ENCODE measurements around the gene SREBF1.

SREBF1 gene

DNA sequence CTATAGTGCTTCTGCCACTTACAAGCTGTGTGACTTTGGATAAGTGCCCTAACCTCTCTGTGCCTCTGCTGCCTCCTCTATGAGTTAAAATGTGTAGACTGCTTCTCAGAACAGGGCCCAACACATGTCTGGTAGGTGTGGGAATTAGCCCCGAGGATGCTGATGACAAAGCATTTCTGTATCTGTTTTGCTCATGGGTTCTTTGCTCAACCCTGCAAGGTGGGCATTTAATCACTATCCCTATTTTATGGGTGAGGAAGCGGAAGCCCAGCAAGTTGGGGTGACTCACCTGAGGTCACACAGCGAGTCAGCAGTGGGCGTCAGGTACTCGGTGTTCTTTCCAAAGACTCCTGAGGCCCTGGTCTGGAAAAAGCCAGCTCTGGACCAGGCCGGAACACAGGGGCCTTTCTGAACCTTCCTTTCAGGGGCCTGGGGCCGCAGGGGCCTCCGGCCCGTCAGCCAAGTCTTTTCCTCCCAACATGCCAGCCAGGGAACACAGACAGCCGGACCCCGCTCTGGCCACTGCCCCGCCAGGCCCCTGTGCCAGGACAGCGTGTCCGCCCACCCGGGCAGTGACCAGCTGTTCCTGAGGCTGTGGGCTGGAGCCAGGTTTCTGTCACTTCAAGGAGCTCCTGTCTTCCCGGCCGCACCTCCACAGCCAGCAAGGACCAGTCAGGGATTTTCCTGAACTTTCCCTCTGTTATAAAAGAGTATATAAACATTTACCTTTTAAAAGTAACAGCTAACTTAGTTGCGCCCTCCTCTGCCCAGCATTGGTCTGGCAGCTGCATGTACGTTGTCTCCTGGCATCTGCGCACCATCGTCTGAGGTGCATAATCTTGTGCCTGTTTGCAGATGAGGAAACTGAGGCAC is 62.5 kb downstream of the SREBF1 start:
- no peak for DNase-seq

DNA sequence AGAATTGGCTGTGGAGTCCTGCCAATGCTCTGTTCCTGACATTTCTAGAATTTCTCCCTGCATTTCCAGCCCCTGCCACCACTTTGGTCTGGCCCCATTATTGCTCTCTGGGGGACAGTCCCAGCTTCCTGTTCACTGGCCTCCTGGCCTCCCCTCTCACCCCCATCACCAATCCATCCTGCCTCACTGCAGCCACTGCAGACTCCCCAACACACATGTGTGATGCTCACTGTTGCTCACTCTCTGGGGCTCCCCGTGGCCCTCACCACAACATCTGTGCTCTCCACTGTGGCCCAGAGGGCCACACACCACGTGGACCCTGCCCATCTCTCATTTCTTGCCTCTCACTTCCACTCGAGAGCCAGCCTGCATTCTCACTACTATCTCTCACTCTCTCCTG is 64.6 kb downstream of the SREBF1 start:
- DNase-seq: no peak

DNA sequence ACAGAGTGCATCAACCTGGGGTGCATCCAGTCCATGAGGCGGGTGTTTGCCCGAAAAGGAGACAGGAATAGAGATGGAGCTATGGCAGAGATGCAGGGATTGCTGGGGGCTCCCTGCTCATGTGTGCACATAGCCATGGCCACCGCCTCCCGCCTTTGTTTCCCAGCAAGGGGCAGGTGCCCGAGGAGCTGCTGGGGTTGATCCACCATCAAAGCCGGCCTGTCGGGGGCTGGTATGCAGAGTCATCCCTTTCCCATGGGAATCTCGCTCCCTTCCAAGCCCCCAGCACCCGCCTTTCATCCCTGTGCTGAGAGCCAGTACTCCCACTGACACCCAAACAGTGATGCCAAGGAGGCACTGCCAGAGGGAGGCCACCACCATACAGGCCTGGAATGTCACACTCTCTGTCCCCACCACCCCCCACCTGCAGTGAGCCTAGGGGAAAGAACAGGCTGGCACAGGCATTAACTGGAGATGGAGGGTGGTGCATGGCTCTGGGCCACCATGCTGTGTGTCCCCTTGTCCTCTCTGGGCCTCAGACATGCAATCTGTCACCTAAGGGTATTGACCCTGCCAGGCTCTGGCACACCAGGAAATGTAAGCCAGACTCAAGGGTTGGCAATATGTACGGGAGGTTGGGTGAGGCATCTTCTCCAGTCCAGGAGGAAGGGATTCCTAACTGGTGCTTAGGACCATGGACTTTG is 65.1 kb downstream of the SREBF1 start:
- no peak for DNase-seq

DNA sequence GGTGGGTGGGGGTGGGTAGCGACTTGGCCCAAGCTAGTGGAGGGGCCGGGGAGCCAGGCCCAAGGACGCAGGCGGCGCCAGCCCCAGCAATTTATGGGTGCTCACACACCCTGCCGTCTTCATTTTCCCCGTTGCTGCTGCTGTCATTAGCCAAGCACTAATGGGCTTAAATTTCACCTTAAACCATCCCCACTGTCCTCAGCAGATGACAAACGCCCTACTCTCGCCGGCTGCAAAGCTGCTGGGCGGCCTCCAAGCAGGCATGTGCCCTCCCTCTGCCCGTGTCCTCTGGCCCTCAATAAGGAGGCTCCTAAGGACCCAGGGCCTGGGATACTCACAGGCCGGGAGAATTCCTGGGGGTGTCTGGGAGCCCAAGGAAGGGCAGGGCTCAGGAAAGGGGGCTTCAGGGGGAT is 66.1 kb downstream of the SREBF1 start:
- no peak for DNase-seq

DNA sequence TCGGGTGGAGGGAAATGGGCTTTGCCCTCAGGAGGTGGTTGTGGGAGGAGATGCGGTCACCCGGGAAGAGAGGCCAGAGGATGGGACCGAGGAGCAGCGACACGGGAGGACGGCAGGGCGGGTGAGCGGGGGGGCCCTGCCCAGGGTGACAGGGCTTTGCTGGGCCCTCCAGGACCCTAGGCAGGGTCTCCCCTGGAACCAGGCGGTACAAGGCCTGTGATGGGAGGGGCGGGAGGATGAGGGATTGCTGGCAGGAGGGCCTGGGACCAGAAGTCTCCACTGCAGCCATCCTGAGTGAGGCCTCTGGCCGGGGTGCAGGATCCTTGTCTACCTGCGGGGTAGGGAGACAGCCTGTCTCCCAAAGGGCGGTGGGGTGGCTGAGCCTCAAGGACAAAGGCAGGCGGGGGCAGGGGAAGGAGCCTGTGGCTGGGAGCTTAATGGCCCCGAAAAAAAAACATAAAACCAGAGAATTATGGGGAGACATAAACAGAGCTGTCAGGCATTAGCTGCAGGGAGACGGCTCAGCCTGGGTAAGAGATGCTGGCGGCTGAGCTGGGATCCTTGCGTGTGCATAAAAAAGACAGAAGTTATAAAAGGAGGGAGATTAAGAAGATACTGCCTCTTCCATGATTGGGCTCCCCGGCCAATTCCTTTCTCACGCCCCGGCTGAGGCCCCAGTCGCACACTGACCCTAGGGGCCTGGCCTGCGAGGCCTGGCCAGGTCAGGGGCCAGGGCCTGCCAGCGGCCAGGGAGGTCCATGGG is 66.7 kb downstream of the SREBF1 start:
- no peak for DNase-seq

DNA sequence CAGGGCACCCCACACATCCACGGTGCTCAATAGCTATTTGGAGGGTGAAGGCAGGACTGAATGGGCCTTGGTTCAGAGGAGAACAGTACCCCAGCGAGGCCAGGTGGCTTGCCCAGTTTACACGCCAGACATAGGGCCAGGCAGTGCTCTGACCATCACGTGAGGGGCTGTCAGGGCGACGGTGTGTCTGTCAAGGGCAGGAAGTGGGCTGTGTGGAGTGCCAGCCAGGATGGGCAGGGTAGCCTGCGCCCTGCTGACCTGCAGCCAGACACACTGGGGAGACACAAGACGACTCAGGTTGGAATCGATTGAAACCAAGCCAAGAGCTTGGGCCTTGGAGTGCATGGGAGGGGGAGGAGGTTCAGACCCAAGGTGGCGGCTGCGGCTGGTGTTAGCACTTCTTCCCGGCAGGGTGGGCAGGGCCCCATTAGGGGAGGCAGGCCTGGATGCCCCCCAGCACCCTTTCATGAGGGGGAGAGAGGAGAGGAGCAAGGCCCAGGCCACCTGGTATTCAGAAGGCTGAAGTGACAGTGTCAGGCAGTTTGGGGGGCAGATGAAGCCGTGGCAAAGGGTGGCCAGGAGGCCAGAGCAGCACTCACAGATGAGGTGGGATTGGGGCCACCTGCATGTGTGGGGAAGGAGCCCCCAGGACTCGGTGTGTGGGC is 68.2 kb downstream of the SREBF1 start:
- DNase-seq: no peak

DNA sequence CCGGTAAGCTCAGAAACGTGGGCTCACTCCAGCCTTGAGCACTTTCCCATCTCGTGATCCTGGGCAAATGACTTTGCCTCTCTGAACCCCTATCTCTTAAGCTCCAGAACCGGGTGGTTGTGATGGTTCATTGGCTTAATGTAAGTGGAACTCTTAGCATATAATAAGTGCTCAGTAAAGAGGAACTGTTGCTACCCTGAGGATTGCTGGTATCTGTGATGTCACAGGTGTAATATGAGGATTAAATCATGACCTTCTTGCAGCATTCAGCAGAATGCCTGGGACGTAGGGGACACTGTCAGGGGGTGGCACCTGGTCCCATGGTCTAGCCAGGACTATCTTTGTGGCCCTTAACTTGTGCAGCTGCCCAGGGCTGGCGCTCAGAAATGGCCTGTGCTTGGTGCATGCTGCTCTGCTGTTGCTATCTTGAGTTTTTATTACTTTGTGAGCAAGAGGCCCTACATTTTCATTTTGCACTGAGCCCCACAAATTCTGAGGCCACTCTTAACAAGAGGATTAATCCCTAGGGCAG is 68.8 kb downstream of the SREBF1 start:
- no peak for DNase-seq

DNA sequence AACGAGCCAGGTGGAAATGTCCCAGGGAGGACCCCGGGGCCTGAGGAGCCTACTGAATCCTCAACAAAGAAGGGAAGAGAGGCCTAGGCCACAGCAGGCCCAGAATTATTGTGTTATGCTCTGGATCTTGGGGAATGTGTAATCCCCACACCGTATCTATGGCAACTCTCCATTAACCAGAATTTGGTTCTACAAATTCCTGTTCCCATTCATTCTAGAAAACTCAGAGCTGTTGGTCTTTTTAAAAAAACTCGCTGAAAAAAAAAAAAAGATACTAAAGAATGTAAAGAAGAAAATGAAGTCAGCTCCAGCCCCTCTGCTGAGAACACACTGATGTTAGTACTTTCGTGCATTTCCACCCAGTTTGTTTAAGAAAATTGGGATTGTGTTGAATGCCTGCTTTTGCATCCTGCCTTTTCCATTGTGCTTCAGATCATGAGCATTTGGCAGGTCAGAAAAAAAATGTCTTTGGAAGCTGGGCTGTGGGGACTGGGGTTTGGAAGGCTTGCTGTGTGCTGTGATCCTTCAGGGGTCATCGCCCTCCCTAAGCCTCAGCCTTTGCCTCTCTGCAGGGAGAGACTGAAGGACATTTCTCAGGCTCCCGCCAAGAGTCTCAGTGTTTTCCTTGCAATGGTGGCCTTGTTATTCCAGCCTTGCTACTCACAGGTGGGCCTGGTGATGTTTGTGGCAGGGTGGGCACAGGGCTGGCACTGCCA is 69.5 kb downstream of the SREBF1 start:
- DNase-seq: no peak

DNA sequence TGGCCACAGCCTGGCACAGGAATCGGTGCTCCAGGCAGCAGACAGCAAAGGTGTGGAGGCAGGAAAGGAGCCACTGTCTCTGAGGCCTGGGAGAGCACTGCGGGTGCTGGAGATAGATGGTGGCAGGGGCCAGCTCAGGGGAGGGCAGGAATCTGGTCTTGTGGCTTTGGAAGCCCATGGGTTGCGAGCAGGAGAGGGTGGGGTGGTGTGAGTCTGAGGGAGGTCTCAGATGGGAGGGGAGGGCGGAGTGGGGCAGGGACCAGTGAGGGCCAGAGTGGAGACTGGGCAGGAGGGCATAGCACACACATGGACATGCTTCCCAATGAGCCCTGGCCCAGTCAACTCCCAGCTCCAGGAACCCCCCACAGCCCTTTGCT is 70.1 kb downstream of the SREBF1 start:
- no peak for DNase-seq

DNA sequence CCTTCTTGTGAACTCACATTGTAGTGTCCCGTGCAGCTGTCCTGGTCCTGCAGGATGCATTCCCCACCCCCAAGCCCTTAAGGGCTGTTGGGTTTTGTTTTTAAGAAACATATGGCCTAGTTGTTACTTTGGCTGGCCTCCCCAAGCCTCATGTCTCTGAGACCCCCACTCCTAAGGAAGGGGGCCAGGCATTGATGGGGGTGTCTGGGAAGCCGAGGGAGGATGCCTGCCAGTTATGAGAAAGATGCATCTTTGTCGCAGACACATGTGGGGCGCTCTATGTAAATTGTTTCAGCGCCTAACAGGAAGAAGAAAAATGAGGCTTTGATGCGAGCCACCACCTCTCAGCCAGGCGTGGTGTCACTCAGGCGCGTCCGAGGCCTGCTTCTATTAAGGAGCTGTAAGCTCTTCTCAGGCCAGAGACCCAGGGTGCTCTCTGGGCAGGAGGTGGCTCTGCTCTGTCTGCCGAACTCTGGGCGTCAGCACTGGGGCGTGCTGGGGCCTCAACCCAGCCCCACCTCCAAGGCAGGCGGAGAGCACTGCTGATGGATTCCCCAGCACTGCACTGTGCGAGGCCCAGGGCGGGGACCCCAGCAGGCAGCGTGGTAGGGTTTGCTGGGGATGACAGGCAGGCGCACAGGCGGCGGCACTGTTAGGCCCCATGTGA is 70.6 kb downstream of the SREBF1 start:
- DNase-seq: no peak

DNA sequence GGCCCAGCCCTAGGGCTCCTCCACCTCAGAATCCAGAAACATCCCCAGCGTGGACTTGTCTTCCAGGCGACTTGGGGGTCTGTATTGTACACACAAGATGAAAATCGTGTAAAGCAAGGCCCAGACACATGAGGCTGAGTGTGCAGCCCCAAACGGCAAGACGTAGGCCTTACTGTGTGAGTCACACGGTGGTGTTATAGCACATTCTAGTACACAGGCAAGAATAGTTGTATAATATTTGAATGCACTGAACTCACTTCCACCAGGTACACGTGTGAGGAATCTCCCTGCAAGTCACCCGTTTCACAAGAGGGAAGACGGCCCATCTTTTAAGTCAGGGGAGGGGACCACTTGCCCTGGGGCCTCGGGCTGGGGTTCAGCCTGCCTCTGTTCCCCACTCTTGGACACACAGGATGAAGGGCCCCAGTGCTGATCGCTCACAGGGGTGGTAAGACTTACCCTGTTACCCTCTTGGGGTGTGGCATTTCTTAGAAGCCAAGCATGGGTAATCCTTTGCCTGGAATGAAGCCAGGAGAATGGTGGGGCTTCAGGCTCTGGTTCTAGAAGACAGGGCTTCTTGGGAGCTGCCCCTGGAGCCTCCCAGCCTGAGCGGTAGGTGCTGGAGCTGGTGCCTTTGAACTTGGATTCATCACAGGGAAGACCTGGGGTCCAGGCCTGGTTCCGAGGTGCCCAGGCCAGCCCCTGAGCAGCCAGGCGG is 71.3 kb downstream of the SREBF1 start:
- DNase-seq: no peak

DNA sequence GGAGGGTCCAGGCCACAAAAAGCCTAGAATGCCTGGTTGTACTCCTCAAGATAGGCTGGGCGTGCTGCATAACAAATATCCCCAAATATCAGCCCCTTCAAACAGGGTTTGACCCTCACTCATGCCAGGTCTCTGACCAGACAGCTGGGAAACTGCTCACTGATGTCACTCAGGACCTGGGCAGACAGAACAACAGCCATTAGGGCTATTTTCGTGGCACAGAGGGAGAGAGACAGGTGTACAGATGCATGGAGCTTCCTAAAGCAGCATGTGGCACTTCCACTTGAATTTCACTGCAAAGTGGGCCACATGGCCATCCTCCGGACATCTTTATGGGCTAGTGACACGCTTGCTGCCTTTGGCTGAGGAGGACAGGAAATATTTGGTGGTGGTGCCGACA is 73.1 kb downstream of the SREBF1 start:
- no peak for DNase-seq

DNA sequence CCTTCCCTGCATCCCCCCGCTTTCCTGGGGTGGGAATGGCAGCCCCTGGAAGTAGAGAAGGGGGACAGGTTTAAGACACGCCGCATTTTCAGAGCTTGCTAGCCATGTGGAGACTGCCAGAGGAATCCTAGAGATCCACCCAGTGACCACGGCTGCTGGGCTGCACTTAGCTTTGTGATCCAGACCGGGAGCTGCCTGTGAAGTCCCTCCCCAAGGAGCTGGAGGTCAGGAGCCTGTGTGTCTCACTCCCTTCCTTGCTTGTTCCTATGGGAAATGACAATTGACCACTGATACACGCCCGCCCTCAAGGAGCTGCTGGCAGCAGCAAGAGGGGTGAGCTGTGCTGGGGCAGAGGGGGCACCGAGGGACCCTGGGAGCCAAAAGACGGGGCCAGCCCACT is 73.7 kb downstream of the SREBF1 start:
- no peak for DNase-seq

DNA sequence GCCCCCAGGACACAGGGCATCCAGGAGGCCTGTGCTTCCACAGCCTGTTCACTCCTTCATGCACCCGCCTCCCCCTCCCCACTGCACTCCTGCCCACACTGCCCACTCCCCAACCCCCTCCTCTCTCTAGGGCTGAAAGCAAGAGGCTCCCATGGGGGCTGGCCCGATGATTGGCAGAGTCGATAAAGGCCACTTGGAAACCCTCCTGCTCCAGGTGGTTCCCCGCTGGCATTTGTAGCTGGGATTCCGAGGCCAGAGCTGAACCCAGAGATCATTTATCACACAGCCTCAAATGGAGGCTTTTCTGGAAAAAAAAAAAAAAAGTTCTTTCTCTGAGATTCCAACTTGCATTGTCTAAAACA is 74.1 kb downstream of the SREBF1 start:
- DNase-seq: no peak

All from activated T-cell treated with anti-CD3 and anti-CD28 coated beads, Interleukin-2, amount 50 U/mL, for 1 hour (primary cell).